Osteocyte (in vitro differentiated cells): ENCODE data around the gene WDSUB1. TPM values are rescaled to one million over a fixed set of nuclear protein-coding genes. Genes with fewer than 3 reads are reported as not detected.
A peak's percentile ranks its signal among the peaks of the same experiment; 100 is the strongest.

Experiments
- DNase-seq: peaks from one replicate; pipeline ENCODE4 v3.0.0; 2021; ENCODE audit warnings: mixed read lengths; ENCODE audit not compliant: unreplicated experiment; ENCODE audit errors: extremely low spot score
- H3K27ac Mint-ChIP-seq: one replicate; pipeline ENCODE4 v1.8.0; 2021; ENCODE audit warnings: mild to moderate bottlenecking, mixed read lengths; ENCODE audit not compliant: unreplicated experiment
- H3K27me3 Mint-ChIP-seq: one replicate; pipeline ENCODE4 v1.8.0; 2021; ENCODE audit warnings: mixed read lengths; ENCODE audit not compliant: unreplicated experiment
- H3K36me3 Mint-ChIP-seq: one replicate; pipeline ENCODE4 v1.8.0; 2021; ENCODE audit warnings: mixed read lengths; ENCODE audit not compliant: unreplicated experiment
- H3K4me1 Mint-ChIP-seq: one replicate; pipeline ENCODE4 v1.8.0; 2021; ENCODE audit warnings: mixed read lengths; ENCODE audit not compliant: unreplicated experiment
- H3K4me3 Mint-ChIP-seq: one replicate; pipeline ENCODE4 v1.8.0; 2021; ENCODE audit warnings: mild to moderate bottlenecking, moderate library complexity, mixed read lengths; ENCODE audit not compliant: unreplicated experiment
- H3K9me3 Mint-ChIP-seq: one replicate; pipeline ENCODE4 v1.8.0; 2021; ENCODE audit warnings: mixed read lengths; ENCODE audit not compliant: unreplicated experiment
- CTCF ChIP-seq: fragments of 200-600 bp; sonication (generic); IDR thresholded peaks from 2 replicates; pipeline ENCODE4 v1.5.0; 2021; ENCODE audit warnings: antibody characterized with exemption, mild to moderate bottlenecking, moderate library complexity
- total RNA-seq: library from RNA; stranded (reverse); gene quantifications from 2 replicates; pipeline ENCODE4 v1.2.1, GENCODE V29; 2021

Gene WDSUB1
- total RNA-seq, 1 donor from 2014 or later, result 14.7 TPM

- no peak for DNase-seq
- Mint-ChIP-seq H3K27ac (no peak overlapping the region), H3K36me3 (peaks cover 31% of the 10 kb centered on the region), H3K9me3 (no peaks in the 10 kb centered on the region), H3K4me1 (peaks cover 10% of the 10 kb centered on the region), H3K27me3 (no peaks in the 10 kb centered on the region), H3K4me3 (no peak overlapping the region)
- no peak for TF ChIP-seq CTCF
Observed at GRCh38 chr2:159256159-159256558, 30.3 kb downstream of the WDSUB1 start.

GRCh38 chr2:159252905-159253304 is 33.6 kb downstream of the WDSUB1 start:
- DNase-seq, result no peak
- peaks cover 8% of the 10 kb centered on the region for H3K4me1 Mint-ChIP-seq
- TF ChIP-seq CTCF, result no peak
- no peaks in the 10 kb centered on the region for H3K27me3 Mint-ChIP-seq
- no peaks in the 10 kb centered on the region for H3K9me3 Mint-ChIP-seq
- H3K27ac Mint-ChIP-seq, result no peak overlapping the region
- no peak overlapping the region for H3K4me3 Mint-ChIP-seq
- H3K36me3 Mint-ChIP-seq, result peaks cover 40% of the 10 kb centered on the region

GRCh38 chr2:159251296-159252173 is 35.0 kb downstream of the WDSUB1 start:
- Mint-ChIP-seq H3K36me3 (peaks cover 48% of the 10 kb centered on the region), H3K27ac (no peak overlapping the region), H3K4me3 (no peak overlapping the region), H3K27me3 (no peaks in the 10 kb centered on the region), H3K9me3 (no peaks in the 10 kb centered on the region), H3K4me1 (peaks cover 8% of the 10 kb centered on the region)
- no peak for TF ChIP-seq CTCF
- DNase-seq, result no peak

- Mint-ChIP-seq H3K27ac (peak overlapping the region; percentile 10), H3K4me1 (peaks cover 8% of the 10 kb centered on the region), H3K9me3 (peaks cover 5% of the 10 kb centered on the region), H3K4me3 (no peak overlapping the region), H3K36me3 (peaks cover 54% of the 10 kb centered on the region), H3K27me3 (no peaks in the 10 kb centered on the region)
- no peak for TF ChIP-seq CTCF
- no peak for DNase-seq
Observed at GRCh38 chr2:159249990-159250715, 36.4 kb downstream of the WDSUB1 start.
